ENCODE measurements around the gene WDR74.
A peak's percentile ranks its signal among the peaks of the same experiment; 100 is the strongest.

- TF ChIP-seq POLR2AphosphoS5 (IDR thresholded peaks at IDR 0.05) = peak; percentile 90 to 91
- TF ChIP-seq, protein P1, sequence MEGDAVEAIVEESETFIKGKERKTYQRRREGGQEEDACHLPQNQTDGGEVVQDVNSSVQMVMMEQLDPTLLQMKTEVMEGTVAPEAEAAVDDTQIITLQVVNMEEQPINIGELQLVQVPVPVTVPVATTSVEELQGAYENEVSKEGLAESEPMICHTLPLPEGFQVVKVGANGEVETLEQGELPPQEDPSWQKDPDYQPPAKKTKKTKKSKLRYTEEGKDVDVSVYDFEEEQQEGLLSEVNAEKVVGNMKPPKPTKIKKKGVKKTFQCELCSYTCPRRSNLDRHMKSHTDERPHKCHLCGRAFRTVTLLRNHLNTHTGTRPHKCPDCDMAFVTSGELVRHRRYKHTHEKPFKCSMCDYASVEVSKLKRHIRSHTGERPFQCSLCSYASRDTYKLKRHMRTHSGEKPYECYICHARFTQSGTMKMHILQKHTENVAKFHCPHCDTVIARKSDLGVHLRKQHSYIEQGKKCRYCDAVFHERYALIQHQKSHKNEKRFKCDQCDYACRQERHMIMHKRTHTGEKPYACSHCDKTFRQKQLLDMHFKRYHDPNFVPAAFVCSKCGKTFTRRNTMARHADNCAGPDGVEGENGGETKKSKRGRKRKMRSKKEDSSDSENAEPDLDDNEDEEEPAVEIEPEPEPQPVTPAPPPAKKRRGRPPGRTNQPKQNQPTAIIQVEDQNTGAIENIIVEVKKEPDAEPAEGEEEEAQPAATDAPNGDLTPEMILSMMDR (IDR thresholded peaks at IDR 0.05) = peak in 2 of 3 experiments; percentile 9 to 35
- peak; percentile 42 for TF ChIP-seq POLR2A (IDR thresholded peaks at IDR 0.05; ENCODE audit: low read depth)
- no peak for TF ChIP-seq EP300 (IDR thresholded peaks at IDR 0.05)
Observed at GRCh38 chr11:62791501-62792201, 47.7 kb downstream of the WDR74 start, which contains the start of gene TMEM223.
